Measurements from ENCODE around the gene ZBTB22. TPM values are rescaled to one million over a fixed set of nuclear protein-coding genes. Genes with fewer than 3 reads are reported as not detected.

The ZBTB22 gene
- total RNA-seq, 1 experiment from 2014 or later = 11.7 TPM

DNA sequence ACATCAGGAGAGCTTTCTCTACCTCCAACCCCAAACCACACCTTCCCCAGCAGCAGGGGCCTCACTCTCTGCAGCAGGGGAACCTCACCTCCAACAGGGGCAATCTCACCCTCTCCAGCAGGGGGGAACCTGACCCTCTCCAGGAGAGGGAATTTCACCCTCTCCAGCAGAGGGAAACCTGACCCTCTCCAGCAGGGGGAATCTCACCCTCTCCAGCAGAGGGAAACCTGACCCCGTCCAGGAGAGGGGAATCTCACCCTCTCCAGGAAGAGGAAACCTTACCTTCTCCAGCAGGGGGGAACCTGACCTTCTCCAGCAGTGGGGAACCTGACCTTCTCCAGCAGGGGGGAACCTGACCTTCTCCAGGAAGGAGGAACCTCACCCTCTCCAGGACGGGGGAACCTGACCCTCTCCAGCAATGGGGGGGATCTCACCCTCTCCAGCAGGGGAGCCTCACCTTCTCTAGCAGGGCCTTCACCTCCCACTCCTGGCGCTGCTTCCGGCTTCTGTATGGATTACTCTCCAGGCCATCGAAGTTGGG is 37.5 kb downstream of the ZBTB22 start:
- Histone ChIP-seq H3K27me3 (ENCODE audit: insufficient read depth, low read length) (no peaks in the 10 kb centered on the region), H3K9me2 (ENCODE audit: insufficient read depth) (no peaks in the 10 kb centered on the region), H3K4me3 (replicated peaks in 1 of 2; ENCODE audit: low read depth in 1 of 2, low read length in 2 of 2) (no peak overlapping the region), H3K79me2 (ENCODE audit: insufficient read depth, low read length) (peaks cover 15% of the 10 kb centered on the region), H3K36me3 (ENCODE audit: control insufficient read depth in 1 of 2, insufficient read depth in 2 of 2, low read length in 2 of 2) (peaks cover 24 to 48% of the 10 kb centered on the region in 2 experiments; a peak in 3 of 4 replicates), H3K27ac (ENCODE audit: low read depth, low read length) (peak overlapping the region; percentile 82), H3K9ac (ENCODE audit: low read length) (peak overlapping the region; percentile 36), H3K4me2 (ENCODE audit: low read length) (peak overlapping the region; percentile 30; the same call in 1 of the 2 replicates), H3K4me1 (ENCODE audit: control insufficient read depth in 1 of 2, insufficient read depth in 2 of 2, low read length in 2 of 2) (peaks cover 27 to 45% of the 10 kb centered on the region in 2 experiments), H4K20me1 (ENCODE audit: insufficient read depth) (peaks cover 4% of the 10 kb centered on the region; the same call in 1 of the 2 replicates), H2AFZ (ENCODE audit: low read depth, low read length, poor library complexity, severe bottlenecking) (no peak overlapping the region), H3K9me3 (ENCODE audit: control insufficient read depth in 1 of 2, insufficient read depth in 1 of 2, low read depth in 1 of 2, low read length in 2 of 2) (no peaks in the 10 kb centered on the region)
- peak; percentile 65 for TF ChIP-seq YY1 (IDR thresholded peaks at IDR 0.05; ENCODE audit: extremely low read depth, insufficient replicate concordance, low read depth, low read length)
- no peak for TF ChIP-seq EZH2phosphoT487 (IDR thresholded peaks at IDR 0.05; ENCODE audit: borderline replicate concordance)
- TF ChIP-seq, protein P1, sequence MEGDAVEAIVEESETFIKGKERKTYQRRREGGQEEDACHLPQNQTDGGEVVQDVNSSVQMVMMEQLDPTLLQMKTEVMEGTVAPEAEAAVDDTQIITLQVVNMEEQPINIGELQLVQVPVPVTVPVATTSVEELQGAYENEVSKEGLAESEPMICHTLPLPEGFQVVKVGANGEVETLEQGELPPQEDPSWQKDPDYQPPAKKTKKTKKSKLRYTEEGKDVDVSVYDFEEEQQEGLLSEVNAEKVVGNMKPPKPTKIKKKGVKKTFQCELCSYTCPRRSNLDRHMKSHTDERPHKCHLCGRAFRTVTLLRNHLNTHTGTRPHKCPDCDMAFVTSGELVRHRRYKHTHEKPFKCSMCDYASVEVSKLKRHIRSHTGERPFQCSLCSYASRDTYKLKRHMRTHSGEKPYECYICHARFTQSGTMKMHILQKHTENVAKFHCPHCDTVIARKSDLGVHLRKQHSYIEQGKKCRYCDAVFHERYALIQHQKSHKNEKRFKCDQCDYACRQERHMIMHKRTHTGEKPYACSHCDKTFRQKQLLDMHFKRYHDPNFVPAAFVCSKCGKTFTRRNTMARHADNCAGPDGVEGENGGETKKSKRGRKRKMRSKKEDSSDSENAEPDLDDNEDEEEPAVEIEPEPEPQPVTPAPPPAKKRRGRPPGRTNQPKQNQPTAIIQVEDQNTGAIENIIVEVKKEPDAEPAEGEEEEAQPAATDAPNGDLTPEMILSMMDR (IDR thresholded peaks at IDR 0.05 in 2 of 3, conservative IDR thresholded peaks at IDR 0.05 in 1 of 3; ENCODE audit: borderline replicate concordance in 1 of 3, insufficient read depth in 1 of 3, low read depth in 2 of 3, low read length in 2 of 3) = peak in 2 of 3 experiments; percentile 95 to 99; a peak in 4 of 6 replicates
- ChIA-PET RAD21 (ENCODE audit: low non-redundant PET in 1 of 2, low total read pairs in 2 of 2, uncharacterized antibody in 2 of 2, unreplicated experiment in 2 of 2) (no interaction called here), CTCF (interaction anchor here (1.2 kb wide), 1 partner anchor 9 kb away, joined by 5 read pairs; the partner anchor contains the start of genes PFDN6 and WDR46), POLR2A (no interaction called here)
- ATAC-seq = peak; percentile 60
- intact Hi-C loops (cut with micrococcal nuclease) = loop anchor here (1.0 kb wide), 1 partner anchor 127 kb away; no protein-coding TSS in a partner anchor
- DNase-seq (ENCODE audit: low read depth, low spot score) = peak; percentile 82
- BruUV-seq (replicated peaks) = no TSS peak

DNA sequence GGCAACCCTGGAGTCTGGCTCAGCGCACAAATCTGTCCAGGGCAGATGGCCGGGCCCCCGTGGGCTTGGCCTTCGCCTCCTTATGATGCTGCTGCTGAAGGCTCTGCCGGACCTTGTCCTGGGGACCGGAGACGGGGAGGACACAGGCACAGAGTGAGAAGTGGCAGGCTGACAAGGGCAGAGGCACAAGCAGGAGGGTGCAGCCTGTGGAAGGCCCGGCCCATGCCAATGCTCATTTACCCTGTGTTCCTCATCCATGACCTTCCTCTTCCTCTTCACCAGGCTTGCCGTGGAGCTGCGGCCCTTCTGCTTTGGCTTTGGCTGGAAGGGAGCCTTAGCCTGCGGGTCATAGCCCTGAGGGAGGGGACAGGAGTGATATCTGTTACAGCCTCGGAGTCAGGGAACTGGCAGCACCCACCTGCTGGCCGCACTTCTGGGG is 38.3 kb downstream of the ZBTB22 start:
- no peak for ATAC-seq
- H3K9me2 ChIP-seq (ENCODE audit: insufficient read depth) = no peaks in the 10 kb centered on the region
- no peak overlapping the region for H2AFZ ChIP-seq (ENCODE audit: low read depth, low read length, poor library complexity, severe bottlenecking)
- H3K79me2 ChIP-seq (ENCODE audit: insufficient read depth, low read length) = peaks cover 22% of the 10 kb centered on the region
- H3K27me3 ChIP-seq (ENCODE audit: insufficient read depth, low read length) = no peaks in the 10 kb centered on the region
- no peak for DNase-seq (ENCODE audit: low read depth, low spot score)
- no peak overlapping the region for H3K4me3 ChIP-seq (replicated peaks in 1 of 2; ENCODE audit: low read depth in 1 of 2, low read length in 2 of 2)
- no peak overlapping the region for H3K4me2 ChIP-seq (ENCODE audit: low read length)
- BruUV-seq (replicated peaks) = no TSS peak
- H3K27ac ChIP-seq (ENCODE audit: low read depth, low read length) = peak overlapping the region; percentile 82; the same call in 1 of the 2 replicates
- peaks cover 11% of the 10 kb centered on the region for H4K20me1 ChIP-seq (ENCODE audit: insufficient read depth)
- ChIA-PET POLR2A (interaction anchor here (1.3 kb wide), 1 partner anchor 39 kb away, joined by 3 read pairs; no protein-coding TSS in a partner anchor), CTCF (interaction anchor here (1.2 to 1.3 kb wide), 2 partner anchors 10 to 128 kb away, joined by 3 to 5 read pairs; partner anchors contain the start of genes PFDN6 and WDR46), RAD21 (ENCODE audit: low non-redundant PET in 1 of 2, low total read pairs in 2 of 2, uncharacterized antibody in 2 of 2, unreplicated experiment in 2 of 2) (interaction anchor here in 1 of 2 experiments (0.6 kb wide), 1 partner anchor 147 kb away, joined by 3 read pairs; no protein-coding TSS in a partner anchor)
- no peaks in the 10 kb centered on the region for H3K9me3 ChIP-seq (ENCODE audit: control insufficient read depth in 1 of 2, insufficient read depth in 1 of 2, low read depth in 1 of 2, low read length in 2 of 2)
- intact Hi-C loops (cut with micrococcal nuclease) = no loop called here
- peaks cover 24 to 49% of the 10 kb centered on the region in 2 experiments; a peak in 3 of 4 replicates for H3K36me3 ChIP-seq (ENCODE audit: control insufficient read depth in 1 of 2, insufficient read depth in 2 of 2, low read length in 2 of 2)
- H3K9ac ChIP-seq (ENCODE audit: low read length) = no peak overlapping the region
- peaks cover 35 to 53% of the 10 kb centered on the region in 2 experiments for H3K4me1 ChIP-seq (ENCODE audit: control insufficient read depth in 1 of 2, insufficient read depth in 2 of 2, low read length in 2 of 2)
- no peak for TF ChIP-seq SRF (IDR thresholded peaks at IDR 0.05; ENCODE audit: low read depth)
- TF ChIP-seq JUND (IDR thresholded peaks at IDR 0.05) = no peak
- TF ChIP-seq ZNF274 (IDR thresholded peaks at IDR 0.05; ENCODE audit: low read depth, low read length) = no peak
- TF ChIP-seq SIN3A (IDR thresholded peaks at IDR 0.05; ENCODE audit: low read depth) = no peak
- TF ChIP-seq, protein P1 (IDR thresholded peaks at IDR 0.05 in 2 of 3, conservative IDR thresholded peaks at IDR 0.05 in 1 of 3; ENCODE audit: borderline replicate concordance in 1 of 3, insufficient read depth in 1 of 3, low read depth in 2 of 3, low read length in 2 of 3) = no peak
- TF ChIP-seq, protein P2, sequence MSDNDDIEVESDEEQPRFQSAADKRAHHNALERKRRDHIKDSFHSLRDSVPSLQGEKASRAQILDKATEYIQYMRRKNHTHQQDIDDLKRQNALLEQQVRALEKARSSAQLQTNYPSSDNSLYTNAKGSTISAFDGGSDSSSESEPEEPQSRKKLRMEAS (IDR thresholded peaks at IDR 0.05) = no peak
- TF ChIP-seq POLR2A (IDR thresholded peaks at IDR 0.05; ENCODE audit: borderline replicate concordance, extremely low read depth, insufficient read depth, insufficient read length) = no peak
- TF ChIP-seq EZH2phosphoT487 (IDR thresholded peaks at IDR 0.05; ENCODE audit: borderline replicate concordance) = no peak
- TF ChIP-seq SP1 (IDR thresholded peaks at IDR 0.05; ENCODE audit: low read depth) = no peak
- TF ChIP-seq CEBPB (IDR thresholded peaks at IDR 0.05; ENCODE audit: low read depth) = no peak
- no peak for TF ChIP-seq POLR2AphosphoS5 (IDR thresholded peaks at IDR 0.05; ENCODE audit: low read depth, low read length)
- no peak for TF ChIP-seq YY1 (IDR thresholded peaks at IDR 0.05; ENCODE audit: extremely low read depth, insufficient replicate concordance, low read depth, low read length)
- no peak for TF ChIP-seq TCF7L2 (IDR thresholded peaks at IDR 0.05; ENCODE audit: borderline replicate concordance, extremely low read depth, insufficient read depth, insufficient read length)
- no peak for TF ChIP-seq EZH2 (IDR thresholded peaks at IDR 0.05)
